Spinal cord (tissue), 10 donors: Measurements from ENCODE around the gene ITPRID2. TPM values are rescaled to one million over a fixed set of nuclear protein-coding genes. Genes with fewer than 3 reads are reported as not detected.

Experiments
- DNase-seq, 6 donors: peaks; one replicate each; pipeline versions ENCODE4 v3.0.0 to v3.0.0-alpha.2; 2013 to 2015; ENCODE audit warnings: low spot score in 6 of 6, low read depth in 4 of 6
- H3K27ac ChIP-seq: one replicate; pipeline ENCODE4 v1.5.1; 2013; ENCODE audit warnings: low read depth, low read length, control low read depth
- H3K27me3 ChIP-seq: one replicate; pipeline ENCODE4 v1.6.1; 2013; ENCODE audit warnings: low read length; ENCODE audit not compliant: control insufficient read depth, insufficient read depth
- H3K36me3 ChIP-seq: one replicate; pipeline ENCODE4 v1.6.1; 2013; ENCODE audit warnings: low read length; ENCODE audit not compliant: control insufficient read depth, insufficient read depth
- H3K4me1 ChIP-seq: one replicate; pipeline ENCODE4 v1.6.1; 2013; ENCODE audit warnings: low read length; ENCODE audit not compliant: control insufficient read depth, insufficient read depth
- H3K4me3 ChIP-seq: one replicate; pipeline ENCODE4 v1.5.1; 2013; ENCODE audit warnings: low read depth, low read length, control low read depth
- H3K9me3 ChIP-seq: one replicate; pipeline ENCODE4 v1.6.1; 2013; ENCODE audit warnings: low read length; ENCODE audit not compliant: control insufficient read depth, insufficient read depth
- WGBS: methylation state at CpG from one replicate; pipeline ENCODE4 v1.1.5; 2013; ENCODE audit warnings: missing lambda C conversion rate; ENCODE audit not compliant: insufficient coverage; 5-methylcytosine and 5-hydroxymethylcytosine counted together
- polyA plus RNA-seq, 2 donors: library from polyadenylated mRNA; unstranded; fragments of 120-200 nt; gene quantifications; one replicate each; pipeline ENCODE4 v1.2.1, GENCODE V29; 2013; ENCODE audit not compliant: insufficient read length in 2 of 2
- total RNA-seq, 2 donors: library from RNA; depleted of rRNA in 1 of 2; stranded (reverse); fragments of 120-200 nt in 1 of 2; fragments of >200 nt in 1 of 2; gene quantifications; one replicate each; pipeline versions ENCODE4 v1.2.3 to v1.2.4, GENCODE V29; 2013 to 2014
- donor health status: healthy.

The ITPRID2 gene
- total and polyA plus RNA-seq, 4 donors: 73.9 to 164 (median 121) TPM

DNA sequence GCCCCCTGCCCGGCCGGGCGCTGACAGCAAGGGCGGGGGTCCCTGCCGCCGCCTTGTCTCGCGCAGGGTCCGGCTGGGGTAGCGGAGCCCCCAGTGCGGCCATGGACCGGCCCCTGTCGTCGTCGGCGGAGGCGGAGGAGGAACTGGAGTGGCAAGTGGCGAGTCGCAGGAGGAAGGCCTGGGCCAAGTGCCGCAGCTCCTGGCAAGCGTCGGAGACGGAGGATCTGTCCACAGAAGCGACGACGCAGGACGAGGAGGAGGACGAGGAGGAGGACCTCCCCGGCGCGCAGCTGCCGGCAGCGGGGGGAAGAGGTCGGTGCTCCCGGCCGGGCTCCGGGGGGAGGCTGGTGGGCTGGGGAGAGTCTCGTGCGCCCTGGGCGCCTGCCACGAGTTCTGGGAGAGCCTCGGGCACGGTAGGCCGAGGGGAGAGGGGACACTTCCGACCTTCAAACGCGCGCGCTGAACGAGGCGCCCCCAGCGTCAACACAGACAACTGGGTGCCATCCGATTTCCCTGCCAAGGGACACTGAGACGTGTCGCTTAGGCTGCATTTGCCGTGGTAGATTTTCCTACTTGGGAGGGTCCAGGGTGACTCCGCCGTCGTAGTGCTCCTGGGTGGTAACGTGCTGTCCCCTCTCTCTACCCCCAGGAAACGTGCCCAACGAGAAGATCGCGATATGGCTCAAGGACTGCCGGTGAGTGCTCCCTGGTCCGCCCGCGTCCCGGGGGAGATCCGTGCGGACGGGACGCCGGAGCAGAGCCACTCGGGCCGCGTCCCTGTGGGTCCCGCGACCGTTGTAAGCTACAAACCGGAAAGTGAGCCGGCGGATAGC lies 652 bp downstream of the ITPRID2 start:
- Histone ChIP-seq H3K27me3 (no peaks in the 10 kb centered on the region), H3K4me1 (no peaks in the 10 kb centered on the region), H3K36me3 (no peaks in the 10 kb centered on the region), H3K4me3 (peak overlapping the region; percentile 94), H3K9me3 (no peaks in the 10 kb centered on the region), H3K27ac (peak overlapping the region; percentile 97)
- peak; percentile 44 to 89 (median 66) for DNase-seq
- under 1% methylated on average over 79 of the region's 83 CpGs for WGBS

- WGBS: 7% methylated on average over 3 of the region's 10 CpGs
- Histone ChIP-seq H3K36me3 (no peaks in the 10 kb centered on the region), H3K9me3 (no peaks in the 10 kb centered on the region), H3K27me3 (no peaks in the 10 kb centered on the region), H3K4me1 (no peaks in the 10 kb centered on the region), H3K4me3 (peak overlapping the region; percentile 94), H3K27ac (peak overlapping the region; percentile 97)
- peak in 3 of 6 donors; percentile 24 to 75 (median 68) for DNase-seq
Measured at GRCh38 chr2:181892799-181893435, 1.4 kb downstream of the ITPRID2 start.

GRCh38 chr2:181894381-181894780 lies 2.9 kb downstream of the ITPRID2 start:
- DNase-seq: no peak
- Histone ChIP-seq H3K4me1 (no peaks in the 10 kb centered on the region), H3K36me3 (peaks cover under 1% of the 10 kb centered on the region), H3K27ac (peak overlapping the region; percentile 29), H3K27me3 (no peaks in the 10 kb centered on the region), H3K4me3 (peak overlapping the region; percentile 94), H3K9me3 (no peaks in the 10 kb centered on the region)
- no CpG with 5 or more reads among the region's 3 CpGs for WGBS

- Histone ChIP-seq H3K36me3 (peaks cover 3% of the 10 kb centered on the region), H3K9me3 (no peaks in the 10 kb centered on the region), H3K27me3 (no peaks in the 10 kb centered on the region), H3K4me1 (no peaks in the 10 kb centered on the region), H3K4me3 (peak overlapping the region; percentile 14), H3K27ac (no peak overlapping the region)
- no CpG with 5 or more reads among the region's 1 CpG for WGBS
- DNase-seq: peak in 1 of 6 donors; percentile 44
Measured at GRCh38 chr2:181895818-181896217, 4.3 kb downstream of the ITPRID2 start.

- no peak for DNase-seq
- Histone ChIP-seq H3K36me3 (peaks cover 3% of the 10 kb centered on the region), H3K4me1 (no peaks in the 10 kb centered on the region), H3K27me3 (no peaks in the 10 kb centered on the region), H3K9me3 (no peaks in the 10 kb centered on the region), H3K27ac (no peak overlapping the region), H3K4me3 (no peak overlapping the region)
- no CpG with 5 or more reads among the region's 1 CpG for WGBS
Measured at GRCh38 chr2:181896286-181896685, 4.8 kb downstream of the ITPRID2 start.

DNA sequence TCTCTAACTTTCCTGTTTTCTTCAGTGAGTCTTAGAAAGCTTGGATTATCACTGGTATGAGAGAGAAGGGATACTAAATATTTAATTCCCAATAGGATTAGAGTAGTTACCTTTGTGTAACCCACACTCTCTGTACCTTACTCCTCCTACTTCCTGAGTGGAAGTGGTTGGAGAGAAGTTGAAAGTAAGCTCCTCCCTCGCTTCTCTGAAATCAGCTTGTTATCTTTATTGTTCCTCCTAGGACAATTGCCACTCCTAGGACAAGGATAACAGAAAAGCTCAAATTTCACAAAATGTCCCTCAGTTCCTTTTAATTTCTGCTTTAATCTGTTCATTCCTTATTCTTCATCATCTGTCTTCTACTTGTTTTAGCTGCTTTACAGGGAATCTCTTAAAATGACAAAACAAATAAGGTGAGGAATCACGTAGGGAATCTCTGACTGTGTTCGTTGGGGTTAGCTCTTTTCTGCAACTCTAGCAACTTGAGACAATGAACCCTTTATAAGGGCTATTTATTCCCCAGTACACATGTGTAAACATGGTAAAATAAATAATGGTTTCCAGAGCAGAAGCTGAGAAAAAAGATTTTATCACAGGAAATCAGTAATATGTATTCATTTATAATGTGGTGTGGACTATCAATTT lies 8.6 kb downstream of the ITPRID2 start:
- H3K36me3 ChIP-seq: peaks cover 3% of the 10 kb centered on the region
- H3K4me1 ChIP-seq: no peaks in the 10 kb centered on the region
- H3K4me3 ChIP-seq: no peak overlapping the region
- no peak overlapping the region for H3K27ac ChIP-seq
- no peaks in the 10 kb centered on the region for H3K9me3 ChIP-seq
- no peaks in the 10 kb centered on the region for H3K27me3 ChIP-seq
- DNase-seq: no peak
- no CpG with 5 or more reads among the region's 3 CpGs for WGBS

DNA sequence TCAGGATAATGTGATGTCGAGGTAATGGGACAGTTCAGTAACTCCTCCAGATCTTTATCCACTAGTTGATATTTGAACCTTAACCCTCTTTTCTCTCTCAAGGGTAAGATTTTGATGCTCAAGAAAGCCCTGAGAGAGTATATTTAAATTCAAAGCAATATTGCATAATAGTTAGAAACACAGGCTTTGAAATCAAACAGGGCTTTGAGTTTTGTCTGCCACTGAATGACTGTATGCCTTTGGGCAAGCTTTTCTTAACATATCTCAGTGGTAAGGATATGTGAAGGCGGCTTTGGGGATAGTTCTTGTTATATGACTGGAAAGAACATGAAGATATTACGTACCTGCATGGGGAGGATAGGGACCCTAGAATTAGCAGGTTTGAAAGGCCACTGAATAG lies 11.1 kb downstream of the ITPRID2 start:
- Histone ChIP-seq H3K27me3 (no peaks in the 10 kb centered on the region), H3K4me1 (no peaks in the 10 kb centered on the region), H3K36me3 (peaks cover 6% of the 10 kb centered on the region), H3K4me3 (no peak overlapping the region), H3K27ac (no peak overlapping the region), H3K9me3 (no peaks in the 10 kb centered on the region)
- WGBS: 67% methylated on average over 1 of the region's 3 CpGs
- DNase-seq: no peak

DNA sequence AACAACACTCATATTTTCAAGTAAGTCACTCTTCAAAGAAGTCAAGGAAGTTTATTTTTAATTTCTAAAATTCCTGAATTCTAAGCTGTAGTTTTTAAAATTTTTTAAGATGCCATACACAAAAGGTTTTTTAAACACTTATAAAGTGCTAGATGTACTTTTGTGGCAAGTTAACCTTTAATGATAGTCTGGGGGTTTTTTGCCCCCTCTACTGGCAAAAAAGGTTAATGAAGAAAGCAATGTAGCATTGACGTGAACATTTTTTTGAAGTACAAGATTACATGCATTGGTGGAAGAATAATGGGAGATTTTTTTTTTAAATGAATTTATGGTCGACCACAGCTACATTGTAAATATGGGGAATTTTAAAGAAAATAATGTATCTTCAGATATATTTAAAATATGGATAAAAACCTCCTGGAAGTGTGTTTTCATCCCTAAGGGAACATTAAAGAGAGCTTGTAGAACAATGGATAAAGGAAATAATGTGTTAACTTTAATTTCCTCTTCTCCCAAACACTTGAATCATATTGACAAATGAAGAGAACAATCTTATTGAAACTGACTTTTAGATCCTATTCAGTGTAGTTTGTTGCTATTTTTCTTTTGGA lies 12.6 kb downstream of the ITPRID2 start:
- Histone ChIP-seq H3K4me1 (no peaks in the 10 kb centered on the region), H3K4me3 (no peak overlapping the region), H3K27ac (peak overlapping the region; percentile 12), H3K9me3 (no peaks in the 10 kb centered on the region), H3K36me3 (peaks cover 6% of the 10 kb centered on the region), H3K27me3 (no peaks in the 10 kb centered on the region)
- WGBS: no CpG with 5 or more reads among the region's 2 CpGs
- DNase-seq: peak in 3 of 6 donors; percentile 27 to 78 (median 74)

GRCh38 chr2:181907057-181907456 lies 15.5 kb downstream of the ITPRID2 start:
- Histone ChIP-seq H3K9me3 (no peaks in the 10 kb centered on the region), H3K27me3 (no peaks in the 10 kb centered on the region), H3K27ac (no peak overlapping the region), H3K4me1 (no peaks in the 10 kb centered on the region), H3K4me3 (no peak overlapping the region), H3K36me3 (peaks cover 3% of the 10 kb centered on the region)
- DNase-seq: no peak
